Adrenal gland (tissue), 12 donors: ENCODE measurements around the gene LHFPL6. TPM values are rescaled to one million over a fixed set of nuclear protein-coding genes. Genes with fewer than 3 reads are reported as not detected.

Source experiments
- DNase-seq, 7 donors: peaks; one replicate each; pipeline ENCODE4 v3.0.0-alpha.2; 2019 to 2020
- H3K27ac ChIP-seq, 5 donors: fragments of 200-600 bp; sonication (generic) in 4 of 5; 1 replicate in 3 of 5; 2 replicates in 2 of 5; pipeline versions ENCODE4 v1.5.1 to v1.8.0; 2016 to 2020; ENCODE audit warnings: mild to moderate bottlenecking in 1 of 5
- H3K27me3 ChIP-seq: fragments of 200-600 bp; 2 replicates; pipeline ENCODE4 v1.8.0; 2021
- H3K36me3 ChIP-seq, 2 donors: fragments of 200-600 bp; replicated peaks in 1 of 2; 1 replicate in 1 of 2; 2 replicates in 1 of 2; pipeline versions ENCODE4 v1.5.1 to v1.8.0; 2018 to 2022
- H3K4me1 ChIP-seq, 2 donors: fragments of 200-600 bp; replicated peaks in 1 of 2; 1 replicate in 1 of 2; 2 replicates in 1 of 2; pipeline versions ENCODE4 v1.5.1 to v1.8.0; 2018 to 2021
- H3K4me3 ChIP-seq, 4 donors: fragments of 200-600 bp; sonication (generic) in 3 of 4; one replicate each; pipeline ENCODE4 v1.5.1; 2016 to 2018
- H3K9me3 ChIP-seq, 3 donors: fragments of 200-600 bp; sonication (generic) in 1 of 3; replicated peaks in 1 of 3; 1 replicate in 2 of 3; 2 replicates in 1 of 3; pipeline versions ENCODE4 v1.5.1 to v1.8.0; 2016 to 2021
- CTCF ChIP-seq, 6 experiments: fragments of 450-650 bp in 4 of 6; fragments of 200-600 bp in 2 of 6; sonication (generic) in 1 of 6; IDR thresholded peaks; 1 replicate in 5 of 6; 2 replicates in 1 of 6; pipeline versions ENCODE4 v1.5.1 to v1.8.0; 2016 to 2021; ENCODE audit warnings: antibody characterized with exemption in 6 of 6, mild to moderate bottlenecking in 2 of 6, moderate library complexity in 1 of 6
- POLR2A ChIP-seq, 2 donors: fragments of 450-650 bp; IDR thresholded peaks; one replicate each; pipeline ENCODE4 v1.6.1; 2017; ENCODE audit warnings: antibody characterized with exemption in 2 of 2, mild to moderate bottlenecking in 2 of 2, moderate library complexity in 1 of 2
- WGBS, 4 donors: extraction: QIAGEN DNeasy Blood & Tissue Kit in 2 of 4; methylation state at CpG; one replicate each; pipeline versions ENCODE4 v1.1.5 to v1.1.7; 2013 to 2017; 5-methylcytosine and 5-hydroxymethylcytosine counted together
- intact Hi-C, 2 donors: fragments of 100-400 bp; cut with DNase I; formaldehyde crosslinking; loops; one replicate each; pipeline versions ENCODE4 v1.14.1 to v1.15.0; 2022 to 2023
- polyA plus RNA-seq, 3 donors: library from polyadenylated mRNA; stranded (reverse); fragments of 200-250 nt in 2 of 3; fragments of 350-450 nt in 1 of 3; fragmentation: Illumina TruSeq in 1 of 3; extraction: RNeasy Lipid Tissue Mini Kit (QIAGEN cat#74804) in 1 of 3; gene quantifications; one replicate each; pipeline ENCODE4 v1.2.3, GENCODE V29; 2013 to 2014
- total RNA-seq, 9 donors: library from RNA; depleted of rRNA in 4 of 9; stranded (reverse); fragments of >200 nt in 4 of 9; fragments of 120-200 nt in 1 of 9; fragmentation: NEBNext Ultra II Directional in 1 of 9; extraction: Animal tissue kit (Norgen Biotek cat#: 25700) in 1 of 9; gene quantifications; one replicate each; pipeline versions ENCODE4 v1.1.0 to v1.2.4, GENCODE V29; 2013 to 2023
- donor health status: healthy with polysubstance abuse.
- donor health status: Bipolar disorder and iron deficiency.
- donor health status: DM: yes; HTN: yes; CAD: no.
- donor health status: DM: no; HTN: no; CAD: no.
- donor health status: DM: no; HTN: no; CAD: no.
- donor health status: DM: yes; HTN: yes; CAD: no.

Gene LHFPL6
- total and polyA plus RNA-seq, 12 donors: 28.9 to 113 (median 46.6) TPM

GRCh38 chr13:39422845-39423565, 180.0 kb downstream of the LHFPL6 start:
- 91 to 95% (median 92%) methylated on average over 5 of the region's 5 CpGs for WGBS, 4 donors
- TF ChIP-seq POLR2A (IDR thresholded peaks at IDR 0.05) (no peak), CTCF (IDR thresholded peaks at IDR 0.05) (no peak)
- intact Hi-C loops: no loop called here
- no peak for DNase-seq
- Histone ChIP-seq H3K4me3 (no peak overlapping the region), H3K36me3 (no peaks in the 10 kb centered on the region), H3K27ac (no peak overlapping the region), H3K4me1 (no peaks in the 10 kb centered on the region), H3K9me3 (no peaks in the 10 kb centered on the region), H3K27me3 (no peaks in the 10 kb centered on the region)

- Histone ChIP-seq H3K9me3 (no peaks in the 10 kb centered on the region), H3K27me3 (no peaks in the 10 kb centered on the region), H3K36me3 (no peaks in the 10 kb centered on the region), H3K4me3 (no peak overlapping the region), H3K4me1 (peaks cover 0 to 9% of the 10 kb centered on the region in 2 donors), H3K27ac (no peak overlapping the region)
- 95 to 97% (median 97%) methylated on average over 4 of the region's 4 CpGs for WGBS, 4 donors
- intact Hi-C loops: loop anchor here in 1 of 2 donors (10.0 kb wide), 1 partner anchor 185 kb away; the partner anchor contains the start of gene LHFPL6
- DNase-seq: no peak
- no peak for TF ChIP-seq POLR2A (IDR thresholded peaks at IDR 0.05)
Observed at GRCh38 chr13:39419876-39420275, 183.1 kb downstream of the LHFPL6 start.

GRCh38 chr13:39419068-39419467, 183.9 kb downstream of the LHFPL6 start:
- intact Hi-C loops: loop anchor here in 1 of 2 donors (10.0 kb wide), 1 partner anchor 186 kb away; the partner anchor contains the start of gene LHFPL6
- no peak overlapping the region for H3K4me3 ChIP-seq

GRCh38 chr13:39418424-39418823, 184.6 kb downstream of the LHFPL6 start:
- 92 to 95% (median 93%) methylated on average over 3 of the region's 3 CpGs for WGBS, 4 donors
- TF ChIP-seq POLR2A (IDR thresholded peaks at IDR 0.05): no peak
- TF ChIP-seq CTCF (IDR thresholded peaks at IDR 0.05): no peak
- Histone ChIP-seq H3K4me3 (no peak overlapping the region), H3K9me3 (no peaks in the 10 kb centered on the region), H3K36me3 (no peaks in the 10 kb centered on the region), H3K27ac (no peak overlapping the region), H3K4me1 (peaks cover 0 to 19% of the 10 kb centered on the region in 2 donors), H3K27me3 (no peaks in the 10 kb centered on the region)
- intact Hi-C loops: loop anchor here in 1 of 2 donors (10.0 kb wide), 1 partner anchor 186 kb away; the partner anchor contains the start of gene LHFPL6
- DNase-seq: no peak

More at GRCh38 chr13:39419068-39419467, 183.9 kb downstream of the LHFPL6 start:
- peaks cover 0 to 15% of the 10 kb centered on the region in 2 donors for H3K4me1 ChIP-seq
- DNase-seq: no peak
- no peaks in the 10 kb centered on the region for H3K9me3 ChIP-seq
- H3K36me3 ChIP-seq: no peaks in the 10 kb centered on the region
- H3K27ac ChIP-seq: no peak overlapping the region
- no peak for TF ChIP-seq CTCF (IDR thresholded peaks at IDR 0.05)
- TF ChIP-seq POLR2A (IDR thresholded peaks at IDR 0.05): no peak
- no peaks in the 10 kb centered on the region for H3K27me3 ChIP-seq
